ENCODE results near the gene GALNT10.

- TF ChIP-seq POLR2A (IDR thresholded peaks at IDR 0.05) (no peak), POLR2AphosphoS5 (IDR thresholded peaks at IDR 0.05) (no peak), CTCF (IDR thresholded peaks at IDR 0.05 in 8 of 11, conservative IDR thresholded peaks at IDR 0.05 in 3 of 11) (no peak)
Observed at GRCh38 chr5:154319736-154320135, 129.2 kb downstream of the GALNT10 start.

Measured in spleen (tissue), 7 donors.